ENCODE data around the gene AMZ1.

GRCh38 chr7:2689951-2690705 is 2.1 kb downstream of the AMZ1 start:
- TF ChIP-seq CTCF (IDR thresholded peaks at IDR 0.05) = no peak
- TF ChIP-seq POLR2A (IDR thresholded peaks at IDR 0.05; ENCODE audit: low read depth) = no peak
- no peak for TF ChIP-seq POLR2AphosphoS5 (IDR thresholded peaks at IDR 0.05)
